HUES48 (cell line): ENCODE data around the gene IFT25.

ENCODE experiments used
- H3K27ac ChIP-seq: one replicate; pipeline ENCODE4 v1.7.0; 2013; ENCODE audit warnings: low read depth, low read length, inconsistent platforms
- H3K27me3 ChIP-seq: 2 replicates; pipeline ENCODE4 v1.6.1; 2013; ENCODE audit warnings: mild to moderate bottlenecking, low read length; ENCODE audit not compliant: control insufficient read depth, insufficient read depth
- H3K36me3 ChIP-seq: 2 replicates; pipeline ENCODE4 v1.6.1; 2013; ENCODE audit warnings: low read length; ENCODE audit not compliant: control insufficient read depth, insufficient read depth
- H3K4me1 ChIP-seq: 2 replicates; pipeline ENCODE4 v1.6.1; 2013; ENCODE audit warnings: mild to moderate bottlenecking, low read length; ENCODE audit not compliant: control insufficient read depth, insufficient read depth
- H3K4me3 ChIP-seq: 2 replicates; pipeline ENCODE4 v1.5.1; 2013; ENCODE audit warnings: mild to moderate bottlenecking, low read depth, low read length
- H3K9ac ChIP-seq: 2 replicates; pipeline ENCODE4 v1.6.1; 2013; ENCODE audit warnings: mild to moderate bottlenecking, low read depth, low read length, moderate library complexity
- H3K9me3 ChIP-seq: 2 replicates; pipeline ENCODE4 v1.6.1; 2013; ENCODE audit warnings: low read length; ENCODE audit not compliant: control insufficient read depth, insufficient read depth

Gene IFT25

DNA sequence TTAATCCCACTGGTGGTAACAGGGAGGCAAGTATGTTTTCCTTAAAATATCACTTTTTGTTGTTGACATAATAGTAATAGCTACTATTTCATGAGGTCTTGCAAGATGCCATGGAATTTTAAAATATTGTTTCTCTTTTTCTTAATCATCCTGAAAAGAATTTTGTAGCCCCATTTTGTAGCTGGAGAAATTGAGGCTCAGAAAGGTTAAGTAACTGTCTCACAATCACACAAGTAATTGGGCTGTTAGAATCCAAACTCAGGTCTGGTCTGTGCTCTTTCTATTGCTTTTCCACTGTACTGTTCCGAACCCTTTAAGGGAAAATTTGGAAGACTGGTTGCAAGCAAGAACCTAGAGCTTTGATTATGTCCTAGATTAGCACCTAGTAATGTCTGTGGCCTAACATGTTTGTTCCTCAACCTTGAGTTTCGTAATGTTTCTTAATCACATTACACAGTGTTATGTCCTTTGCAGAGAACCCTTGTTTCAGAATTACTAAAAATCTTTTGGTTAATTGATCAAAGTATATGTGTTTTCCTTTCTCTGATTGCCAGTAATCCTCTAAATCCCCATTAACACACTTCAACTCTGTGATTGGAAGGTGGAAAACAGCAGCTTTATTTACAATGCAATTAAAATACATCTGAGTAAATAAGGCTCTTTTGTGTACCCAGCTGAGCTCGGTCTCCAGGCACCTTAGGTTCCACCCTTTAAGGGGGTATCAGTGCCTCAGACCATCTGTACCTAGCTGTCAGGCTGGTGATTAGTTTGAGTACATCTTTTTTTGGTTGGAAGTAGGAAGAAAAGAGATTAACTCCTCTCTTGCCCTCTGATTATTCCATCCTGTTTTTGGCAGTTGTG, 11.0 kb upstream of the IFT25 start:
- Histone ChIP-seq H3K27ac (peak overlapping the region; percentile 77), H3K9ac (no peak overlapping the region), H3K9me3 (no peaks in the 10 kb centered on the region), H3K27me3 (no peaks in the 10 kb centered on the region), H3K36me3 (peaks cover 71% of the 10 kb centered on the region), H3K4me1 (peaks cover 14% of the 10 kb centered on the region), H3K4me3 (no peak overlapping the region)

GRCh38 chr1:53954128-53954527, 8.6 kb upstream of the IFT25 start:
- Histone ChIP-seq H3K9me3 (no peaks in the 10 kb centered on the region), H3K4me1 (peaks cover 23% of the 10 kb centered on the region), H3K27me3 (no peaks in the 10 kb centered on the region), H3K27ac (no peak overlapping the region), H3K36me3 (peaks cover 50% of the 10 kb centered on the region), H3K4me3 (no peak overlapping the region), H3K9ac (no peak overlapping the region)

- Histone ChIP-seq H3K4me3 (no peak overlapping the region), H3K27me3 (no peaks in the 10 kb centered on the region), H3K9ac (no peak overlapping the region), H3K36me3 (peaks cover 42% of the 10 kb centered on the region), H3K4me1 (peaks cover 17% of the 10 kb centered on the region), H3K27ac (no peak overlapping the region), H3K9me3 (no peaks in the 10 kb centered on the region)
These were observed 6.2 kb upstream of the IFT25 start for GRCh38 chr1:53951697-53952096.

DNA sequence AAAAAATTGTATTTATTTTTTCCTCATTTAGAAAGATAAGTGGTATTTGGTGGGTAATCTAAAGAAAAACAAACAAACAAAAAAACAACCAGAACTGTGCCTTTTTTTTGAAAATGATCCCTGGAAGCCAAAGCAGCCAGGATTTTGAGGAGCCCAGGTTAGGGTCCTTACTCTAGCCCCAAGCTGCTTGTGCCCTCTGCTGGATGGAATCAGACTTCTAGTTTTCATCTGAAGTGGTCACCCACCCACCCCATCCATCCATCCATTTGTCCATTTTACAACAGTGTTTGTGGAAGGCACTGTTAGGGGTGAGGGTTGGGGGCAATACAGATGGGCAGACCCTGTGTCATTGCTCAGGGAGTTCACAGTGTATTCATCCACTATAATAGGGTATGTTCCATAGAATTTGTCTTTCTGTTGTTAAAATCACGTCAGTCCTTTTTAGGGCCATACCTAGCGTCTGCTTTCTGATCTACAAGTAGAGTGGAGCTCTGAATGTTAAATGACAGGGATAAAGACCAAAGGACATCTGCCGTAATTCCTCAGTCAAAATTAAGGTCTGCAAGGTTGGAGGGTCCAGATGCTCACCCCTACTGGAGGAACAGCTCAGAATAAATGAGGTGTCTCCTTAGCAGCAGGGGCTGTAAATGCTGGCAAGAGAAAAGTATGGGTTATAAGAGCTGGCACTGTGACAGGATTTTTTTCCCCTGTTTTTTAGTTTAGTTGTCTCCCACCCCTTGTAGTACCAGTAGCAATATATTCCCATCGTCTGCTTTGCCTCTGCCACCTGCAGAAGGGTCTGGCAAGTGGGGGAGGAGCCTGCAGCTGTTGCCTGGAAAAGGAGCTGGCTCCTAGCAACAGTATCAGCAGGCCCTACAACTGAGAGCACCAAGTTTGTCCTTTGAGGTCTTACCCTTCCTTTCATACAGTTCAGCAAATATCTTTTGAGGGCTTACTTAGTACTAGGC, 3.8 kb upstream of the IFT25 start:
- H3K27me3 ChIP-seq: no peaks in the 10 kb centered on the region
- H3K9ac ChIP-seq: no peak overlapping the region
- H3K9me3 ChIP-seq: no peaks in the 10 kb centered on the region
- H3K36me3 ChIP-seq: peaks cover 34% of the 10 kb centered on the region
- H3K27ac ChIP-seq: no peak overlapping the region
- no peak overlapping the region for H3K4me3 ChIP-seq
- H3K4me1 ChIP-seq: peaks cover 23% of the 10 kb centered on the region

DNA sequence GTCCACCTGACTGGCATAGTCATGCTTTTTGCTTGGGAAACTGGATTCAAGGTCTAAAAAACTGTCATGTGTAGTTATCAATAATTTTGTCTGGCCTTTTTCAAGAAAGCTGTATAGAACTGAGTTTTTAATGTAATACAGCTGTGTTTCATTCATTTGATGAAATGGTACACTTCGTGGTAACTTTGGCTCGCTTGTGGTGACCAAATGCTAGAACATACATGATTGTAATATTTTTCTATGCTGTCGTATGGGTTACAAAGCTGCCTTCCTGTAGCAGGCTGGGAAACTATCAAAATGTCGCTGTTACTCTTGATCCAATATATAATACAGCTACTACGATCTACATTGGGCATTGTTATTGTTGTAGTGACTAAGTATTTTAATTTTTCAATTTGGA, 2.8 kb upstream of the IFT25 start:
- Histone ChIP-seq H3K27ac (no peak overlapping the region), H3K4me1 (peaks cover 23% of the 10 kb centered on the region), H3K9ac (no peak overlapping the region)

DNA sequence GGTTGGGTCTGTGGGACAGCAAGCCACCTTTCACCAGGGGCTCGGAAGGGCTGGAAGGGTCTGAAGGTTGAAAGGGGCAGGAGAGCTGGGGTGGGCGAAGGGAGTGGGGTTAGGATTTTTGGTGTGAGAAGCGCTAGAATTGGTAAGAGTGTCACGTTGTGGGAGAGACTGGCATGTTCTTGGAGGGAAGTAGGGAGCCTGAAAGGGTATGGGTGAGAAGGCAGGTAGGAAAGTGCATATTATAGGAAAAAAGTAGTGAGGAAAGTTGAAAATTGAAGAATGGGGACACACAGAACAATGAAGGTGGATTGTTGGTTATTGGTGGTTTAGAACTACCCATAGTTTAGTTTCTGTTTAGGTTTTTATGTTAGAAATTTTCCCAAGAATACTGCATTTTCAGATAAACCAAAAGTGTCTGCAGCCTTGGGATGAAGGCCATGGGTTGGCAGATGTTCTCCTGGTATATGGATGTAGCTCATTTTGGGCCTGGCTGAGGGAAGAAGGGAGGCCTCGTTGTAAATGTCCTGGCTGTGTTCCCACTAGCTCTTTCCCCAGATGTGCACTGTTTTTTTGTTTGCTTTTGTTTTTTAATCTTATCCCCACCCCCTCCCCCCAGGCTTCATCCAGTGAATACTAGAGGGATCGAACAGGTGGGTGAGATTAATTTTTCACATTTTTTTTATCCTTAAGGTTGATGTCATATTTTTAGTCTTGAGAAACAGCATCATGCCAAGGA, 1.8 kb upstream of the IFT25 start:
- Histone ChIP-seq H3K9me3 (no peaks in the 10 kb centered on the region), H3K9ac (no peak overlapping the region), H3K36me3 (peaks cover 15% of the 10 kb centered on the region), H3K27ac (no peak overlapping the region), H3K4me3 (peak overlapping the region; percentile 87), H3K27me3 (no peaks in the 10 kb centered on the region), H3K4me1 (peaks cover 26% of the 10 kb centered on the region)

More for the DNA sequence above, 2.8 kb upstream of the IFT25 start:
- peaks cover 25% of the 10 kb centered on the region for H3K36me3 ChIP-seq
- H3K27me3 ChIP-seq: no peaks in the 10 kb centered on the region
- H3K9me3 ChIP-seq: no peaks in the 10 kb centered on the region
- no peak overlapping the region for H3K4me3 ChIP-seq

DNA sequence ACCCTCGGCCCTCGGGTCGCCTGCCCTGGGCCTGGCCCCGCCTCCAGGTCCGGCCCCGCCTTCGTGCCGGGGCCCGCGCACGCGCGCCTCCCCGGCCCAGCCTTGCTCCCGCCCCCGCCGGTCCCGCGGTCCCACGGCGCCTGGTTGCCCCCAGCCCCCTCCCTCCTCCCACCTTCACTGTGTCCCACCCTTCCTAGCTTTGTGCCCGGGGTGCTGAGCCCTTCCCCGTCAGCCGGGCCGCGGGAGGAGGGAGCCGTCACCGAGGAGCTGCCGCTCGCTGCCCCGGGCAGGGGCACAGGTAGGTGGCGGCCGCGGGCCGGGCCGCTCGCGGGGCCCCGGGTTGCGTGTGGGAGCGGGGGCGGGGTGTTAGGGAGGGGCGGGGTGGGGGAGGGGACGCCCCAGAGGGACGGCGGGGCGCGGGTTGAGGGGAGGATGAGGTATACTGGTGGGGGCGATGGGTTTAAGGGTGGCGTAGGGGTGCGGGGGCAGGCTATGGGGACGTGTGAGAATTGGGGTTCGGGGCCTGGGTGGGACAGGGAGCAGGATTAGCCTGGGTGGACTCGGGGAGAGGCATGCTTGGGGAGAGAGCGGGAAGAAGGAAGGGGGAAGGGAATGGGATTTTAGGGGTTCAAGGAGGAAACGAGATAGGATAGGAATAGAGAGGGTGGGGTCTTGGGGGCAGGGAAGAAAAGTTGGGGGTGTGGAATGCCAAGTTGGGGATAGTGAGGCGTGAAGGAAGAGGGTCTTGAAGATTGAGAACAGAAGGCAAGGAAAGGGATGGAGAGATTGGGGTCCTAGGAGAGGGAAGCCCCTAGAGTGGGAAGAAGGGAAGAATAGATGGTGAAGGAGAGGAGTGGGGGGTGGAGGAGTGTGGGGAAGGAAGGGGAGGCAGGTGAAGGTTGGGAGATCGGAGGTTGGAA, 1.0 kb upstream of the IFT25 start, which contains the start of gene LRRC42:
Gene LRRC42, plus strand, starts transcription at position 99 of the 920 bp plus-strand sequence. CDS start 5,650 bp downstream, outside the sequence.
- Histone ChIP-seq H3K36me3 (peaks cover 7% of the 10 kb centered on the region), H3K27ac (peak within 1 kb of the TSS; percentile 90), H3K4me3 (peak within 1 kb of the TSS; percentile 87), H3K4me1 (peaks cover 26% of the 10 kb centered on the region), H3K9me3 (no peaks in the 10 kb centered on the region), H3K9ac (peak within 1 kb of the TSS; percentile 53), H3K27me3 (no peaks in the 10 kb centered on the region)

DNA sequence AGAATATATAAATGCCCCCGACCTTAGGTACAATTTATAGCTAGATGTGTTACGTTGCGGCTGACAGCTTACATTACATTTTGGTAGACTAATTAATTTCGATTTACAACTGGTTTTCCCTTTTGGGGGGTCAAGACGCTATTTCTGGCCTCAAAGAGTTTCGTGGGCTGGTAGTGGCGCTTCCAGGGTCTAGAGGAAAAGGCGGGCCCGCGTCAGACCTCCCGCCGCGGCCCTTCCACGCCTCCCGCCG, 391 bp downstream of the IFT25 start:
- Histone ChIP-seq H3K4me1 (peaks cover 17% of the 10 kb centered on the region), H3K4me3 (peak overlapping the region; percentile 84), H3K27me3 (no peaks in the 10 kb centered on the region), H3K27ac (peak overlapping the region; percentile 68), H3K36me3 (peaks cover 7% of the 10 kb centered on the region; the same call in 1 of the 2 replicates), H3K9ac (peak overlapping the region; percentile 48), H3K9me3 (no peaks in the 10 kb centered on the region)

DNA sequence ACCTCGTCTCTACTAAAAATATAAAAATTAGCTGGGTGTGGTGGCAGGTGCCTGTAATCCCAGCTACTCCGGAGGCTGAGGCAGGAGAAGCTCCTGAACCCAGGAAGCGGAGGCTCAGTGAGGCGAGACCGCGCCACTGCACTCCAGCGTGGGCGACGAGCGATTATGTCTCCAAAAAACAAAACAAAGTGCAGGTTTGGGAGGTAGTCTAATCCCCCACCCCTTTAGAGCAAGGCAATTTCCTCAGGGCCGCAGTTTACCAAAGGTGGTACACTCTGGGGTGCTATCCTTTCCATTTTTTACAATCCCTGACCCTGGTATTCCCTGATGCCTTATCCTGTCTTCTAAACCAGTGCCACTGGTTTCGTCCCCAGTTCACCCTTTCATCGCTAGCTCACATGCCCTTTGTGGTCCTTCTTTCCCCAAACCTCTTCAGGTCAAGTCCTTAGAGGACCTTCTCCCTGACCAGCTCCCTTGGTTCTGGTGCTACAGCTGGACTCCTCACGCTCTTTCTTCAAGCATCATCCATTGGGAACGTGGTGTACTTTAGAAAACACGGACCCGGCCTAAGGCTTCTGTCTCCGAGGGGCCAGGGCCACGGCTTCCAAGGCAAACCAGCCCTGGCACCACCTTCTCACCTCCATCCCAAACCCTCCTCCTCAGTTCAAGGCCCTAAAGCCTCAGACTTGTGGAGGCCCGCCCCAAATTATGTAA, 873 bp downstream of the IFT25 start:
- H3K4me3 ChIP-seq: peak overlapping the region; percentile 84
- H3K4me1 ChIP-seq: peaks cover 17% of the 10 kb centered on the region
- peak overlapping the region; percentile 48; the same call in 1 of the 2 replicates for H3K9ac ChIP-seq
- H3K27ac ChIP-seq: no peak overlapping the region
- H3K27me3 ChIP-seq: no peaks in the 10 kb centered on the region
- no peaks in the 10 kb centered on the region for H3K9me3 ChIP-seq
- H3K36me3 ChIP-seq: peaks cover 7% of the 10 kb centered on the region; the same call in 1 of the 2 replicates
